Activated CD4-positive, CD25-positive, alpha-beta regulatory T cell treated with anti-CD3 and anti-CD28 coated beads, Interleukin-2, amount 50 U/mL, for 24 hours (primary cell): ENCODE results near the gene CHGA.

Source experiments
- ATAC-seq, 2 donors: fragments of 150-1000 bp; cut with Tn5 transposase; one replicate each; pipeline ENCODE4 v1.10.0; 2021; ENCODE audit warnings: mild to moderate bottlenecking in 1 of 2, moderate library complexity in 1 of 2

Gene CHGA

GRCh38 chr14:92962031-92962830 is 39.3 kb downstream of the CHGA start:
- ATAC-seq = no peak

- no peak for ATAC-seq
Observed at GRCh38 chr14:92962831-92963095, 39.8 kb downstream of the CHGA start.

GRCh38 chr14:92963301-92964123 is 40.6 kb downstream of the CHGA start:
- no peak for ATAC-seq

- no peak for ATAC-seq
Observed at GRCh38 chr14:92964124-92965109, 41.5 kb downstream of the CHGA start.

GRCh38 chr14:92965281-92965680 is 42.3 kb downstream of the CHGA start:
- no peak for ATAC-seq

GRCh38 chr14:92967346-92967926 is 44.5 kb downstream of the CHGA start:
- ATAC-seq = no peak

- ATAC-seq = no peak
Observed at GRCh38 chr14:92968291-92969020, 45.5 kb downstream of the CHGA start.

GRCh38 chr14:92969430-92969829 is 46.5 kb downstream of the CHGA start:
- ATAC-seq = no peak

- ATAC-seq = no peak
Observed at GRCh38 chr14:92969871-92970270, 46.9 kb downstream of the CHGA start.

GRCh38 chr14:92970271-92970670 is 47.3 kb downstream of the CHGA start:
- ATAC-seq = no peak

GRCh38 chr14:92971601-92972180 is 48.7 kb downstream of the CHGA start:
- no peak for ATAC-seq

- no peak for ATAC-seq
Observed at GRCh38 chr14:92973261-92973797, 50.4 kb downstream of the CHGA start.

GRCh38 chr14:92973798-92974372 is 50.9 kb downstream of the CHGA start:
- no peak for ATAC-seq

- no peak for ATAC-seq
Observed at GRCh38 chr14:92974541-92975345, 51.8 kb downstream of the CHGA start.

GRCh38 chr14:92976268-92976667 is 53.3 kb downstream of the CHGA start:
- no peak for ATAC-seq

GRCh38 chr14:92978229-92979021 is 55.5 kb downstream of the CHGA start:
- ATAC-seq = no peak

- no peak for ATAC-seq
Observed at GRCh38 chr14:92980866-92981265, 57.9 kb downstream of the CHGA start.

GRCh38 chr14:92981726-92982125 is 58.8 kb downstream of the CHGA start:
- ATAC-seq = no peak

GRCh38 chr14:92982956-92983355 is 60.0 kb downstream of the CHGA start:
- ATAC-seq = no peak
